GM20000 (cell line): ENCODE measurements around the gene COLEC12.

ENCODE experiments used
- DNase-seq: peaks from one replicate; pipeline ENCODE4 v3.0.0; 2012; ENCODE audit warnings: low spot score
- TF ChIP-seq, protein P1 (sequence below): IDR thresholded peaks from 2 replicates; pipeline ENCODE4 v1.5.1; 2012; ENCODE audit warnings: mild to moderate bottlenecking, control low read depth; ENCODE audit errors: extremely low read depth, missing control alignments

Gene COLEC12

DNA sequence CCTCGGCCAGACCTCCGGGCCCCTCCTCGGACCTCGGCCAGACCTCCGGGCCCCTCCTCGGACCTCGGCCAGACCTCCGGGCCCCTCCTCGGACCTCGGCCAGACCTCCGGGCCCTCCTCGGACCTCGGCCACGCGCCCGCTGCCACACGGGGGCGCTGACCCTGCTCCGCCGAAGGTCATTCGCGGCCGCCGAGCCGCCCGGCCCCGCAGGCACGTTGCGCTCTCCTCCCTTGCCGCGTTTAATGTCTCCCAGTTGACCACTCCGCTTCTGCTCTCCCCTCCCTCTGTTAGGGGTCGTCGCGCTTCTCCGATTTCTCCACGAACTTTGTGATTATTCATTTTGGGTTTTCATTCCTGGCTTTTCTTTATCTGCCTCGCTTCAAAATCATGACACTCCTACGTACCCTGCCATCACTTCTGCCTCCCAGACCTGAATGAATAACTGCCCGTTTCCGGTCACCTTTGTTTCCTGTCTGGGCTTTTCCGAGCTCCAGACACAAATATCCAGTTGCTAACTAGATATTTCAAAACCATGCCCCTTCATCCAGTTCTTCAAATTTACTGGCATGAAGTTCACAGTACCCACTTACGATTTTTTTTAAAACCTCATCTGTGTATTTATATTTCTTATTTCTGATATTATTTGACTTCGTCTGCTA is 14.8 kb upstream of the COLEC12 start:
- TF ChIP-seq, protein P1, sequence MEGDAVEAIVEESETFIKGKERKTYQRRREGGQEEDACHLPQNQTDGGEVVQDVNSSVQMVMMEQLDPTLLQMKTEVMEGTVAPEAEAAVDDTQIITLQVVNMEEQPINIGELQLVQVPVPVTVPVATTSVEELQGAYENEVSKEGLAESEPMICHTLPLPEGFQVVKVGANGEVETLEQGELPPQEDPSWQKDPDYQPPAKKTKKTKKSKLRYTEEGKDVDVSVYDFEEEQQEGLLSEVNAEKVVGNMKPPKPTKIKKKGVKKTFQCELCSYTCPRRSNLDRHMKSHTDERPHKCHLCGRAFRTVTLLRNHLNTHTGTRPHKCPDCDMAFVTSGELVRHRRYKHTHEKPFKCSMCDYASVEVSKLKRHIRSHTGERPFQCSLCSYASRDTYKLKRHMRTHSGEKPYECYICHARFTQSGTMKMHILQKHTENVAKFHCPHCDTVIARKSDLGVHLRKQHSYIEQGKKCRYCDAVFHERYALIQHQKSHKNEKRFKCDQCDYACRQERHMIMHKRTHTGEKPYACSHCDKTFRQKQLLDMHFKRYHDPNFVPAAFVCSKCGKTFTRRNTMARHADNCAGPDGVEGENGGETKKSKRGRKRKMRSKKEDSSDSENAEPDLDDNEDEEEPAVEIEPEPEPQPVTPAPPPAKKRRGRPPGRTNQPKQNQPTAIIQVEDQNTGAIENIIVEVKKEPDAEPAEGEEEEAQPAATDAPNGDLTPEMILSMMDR, result no peak
- no peak for DNase-seq

DNA sequence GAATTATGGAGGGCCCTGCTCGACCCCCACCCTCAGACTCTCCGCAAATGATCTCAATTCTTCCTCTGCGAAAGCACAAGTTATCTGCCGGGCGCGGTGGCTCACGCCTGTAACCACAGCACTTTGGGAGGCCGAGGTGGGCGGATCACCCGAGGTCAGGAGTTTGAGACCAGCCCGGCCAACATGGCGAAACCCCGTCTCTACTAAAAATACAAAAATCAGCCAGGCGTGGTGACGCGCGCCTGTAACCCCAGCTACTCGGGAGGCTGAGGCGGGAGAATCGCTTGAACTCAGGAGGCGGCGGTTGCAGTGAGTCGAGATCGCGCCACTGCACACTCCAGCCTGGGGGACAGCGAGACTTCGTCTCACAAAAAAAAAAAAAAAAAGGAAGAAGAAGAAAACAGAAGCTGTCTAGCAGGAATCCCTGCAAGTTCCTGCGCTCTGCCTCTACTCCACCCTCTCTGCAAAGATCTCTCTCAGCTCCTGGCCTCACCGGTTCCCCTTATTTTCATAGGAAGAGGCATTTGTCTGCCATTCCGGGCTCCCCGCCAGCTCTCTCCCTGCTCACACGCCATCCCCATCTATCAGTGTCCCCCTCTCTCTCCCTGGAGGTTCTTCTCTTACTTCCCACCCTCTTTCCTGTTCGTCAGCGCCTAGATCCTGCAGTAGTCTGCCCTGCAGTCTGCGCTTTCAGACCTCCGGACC is 13.5 kb upstream of the COLEC12 start:
- TF ChIP-seq, protein P1, result no peak
- no peak for DNase-seq

DNA sequence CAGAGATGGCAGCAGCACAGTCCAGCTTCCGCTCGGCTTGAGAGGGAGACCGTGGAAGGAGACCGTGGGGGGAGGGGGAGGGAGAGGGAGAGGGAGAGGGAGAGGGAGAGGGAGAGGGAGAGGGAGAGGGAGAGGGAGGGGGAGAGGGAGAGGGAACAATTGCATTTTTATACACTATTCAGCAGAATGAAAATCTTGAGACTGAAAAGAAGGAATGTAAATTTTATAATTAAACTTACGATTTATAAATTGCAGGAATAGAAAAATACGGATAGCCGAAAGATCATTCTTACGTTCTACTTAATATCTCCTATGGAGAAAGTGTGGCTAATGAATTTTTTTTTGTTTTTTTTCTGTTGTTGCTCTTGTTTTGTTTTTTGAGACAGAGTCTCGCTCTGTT is 12.5 kb upstream of the COLEC12 start:
- DNase-seq, result no peak
- TF ChIP-seq, protein P1, result no peak

DNA sequence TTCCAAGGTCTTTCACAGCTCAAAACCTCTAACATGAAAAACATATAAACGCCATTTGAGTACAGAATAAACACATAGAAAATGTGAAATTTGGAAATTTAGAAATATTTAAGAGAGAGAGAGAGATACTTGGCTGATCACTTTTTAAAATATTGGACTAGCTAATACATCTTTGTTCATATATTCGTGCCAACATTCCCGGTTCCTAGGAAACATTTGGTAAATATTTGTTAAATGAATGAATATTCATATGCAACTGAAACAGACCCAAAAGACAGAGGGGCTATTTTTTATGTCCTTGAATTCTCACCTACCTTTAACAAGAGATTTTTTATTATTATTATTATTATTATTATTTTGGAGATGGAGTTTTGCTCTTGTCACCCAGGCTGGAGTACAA is 8.3 kb upstream of the COLEC12 start:
- TF ChIP-seq, protein P1, result no peak
- DNase-seq, result no peak

DNA sequence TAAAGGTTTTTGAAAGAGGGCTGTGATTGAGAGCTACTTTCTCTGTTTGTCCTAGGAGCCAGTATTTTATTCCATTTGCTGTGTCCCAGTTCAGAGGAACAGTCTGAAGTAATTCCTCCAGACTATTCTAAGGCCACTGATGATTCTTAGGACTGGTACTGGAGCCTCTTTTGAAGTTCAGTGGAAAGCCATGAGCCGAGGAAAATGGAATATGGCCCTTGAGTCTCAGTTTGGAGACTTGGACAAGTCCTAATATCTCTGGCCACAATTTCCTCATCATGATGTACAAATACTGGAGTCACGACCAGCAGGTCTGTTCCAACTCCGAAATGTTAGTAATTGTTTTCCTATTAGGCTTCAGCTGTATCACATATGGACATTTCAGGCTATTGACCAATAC is 7.1 kb upstream of the COLEC12 start:
- no peak for DNase-seq
- TF ChIP-seq, protein P1, result no peak

DNA sequence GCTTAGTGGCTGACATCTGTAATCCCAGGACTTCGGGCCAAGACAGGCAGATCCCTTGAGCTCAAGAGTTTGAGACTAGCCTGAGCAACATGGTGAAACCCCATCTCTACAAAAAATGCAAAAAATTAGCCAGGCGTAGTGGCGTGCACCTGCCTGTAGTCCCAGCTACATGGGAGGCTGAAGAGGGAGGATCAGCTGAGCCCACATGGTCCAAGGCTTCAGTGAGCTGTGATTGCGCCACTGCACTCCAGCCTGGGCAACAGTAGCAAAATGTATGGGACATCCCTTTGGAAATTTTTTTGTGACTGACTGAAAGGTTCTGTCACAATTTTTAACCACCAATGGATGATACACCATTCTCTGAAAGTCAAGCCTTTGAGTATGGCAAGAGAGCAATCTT is 6.3 kb upstream of the COLEC12 start:
- DNase-seq, result no peak
- TF ChIP-seq, protein P1, result no peak

DNA sequence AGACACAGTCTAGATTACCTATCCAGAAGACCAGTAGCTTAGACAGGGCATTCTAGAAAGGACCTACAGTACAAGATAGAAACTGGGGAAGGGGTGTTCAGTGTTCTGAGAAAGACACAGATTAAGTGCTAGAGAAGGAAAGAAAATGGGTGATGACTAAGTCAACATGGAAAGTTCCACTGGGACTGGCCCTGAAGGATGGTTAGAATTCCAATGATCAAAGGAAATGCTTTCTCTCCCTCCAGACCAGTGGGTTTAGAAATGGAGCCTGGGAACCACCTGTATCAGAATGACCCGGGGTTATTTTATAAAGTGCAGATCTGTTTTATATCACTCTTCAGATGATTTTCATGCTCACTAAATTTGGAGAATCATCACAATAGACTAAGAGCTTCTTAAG is 5.8 kb upstream of the COLEC12 start:
- TF ChIP-seq, protein P1, result no peak
- no peak for DNase-seq
